HepG2 (cell line): ENCODE measurements around the gene FIGLA. TPM values are rescaled to one million over a fixed set of nuclear protein-coding genes. Genes with fewer than 3 reads are reported as not detected.

Experiments used
- ATAC-seq: fragments of 200-7000 bp; cut with Tn5 transposase; 3 replicates; pipeline ENCODE4 v1.9.1; 2020; ENCODE audit warnings: mild to moderate bottlenecking, moderate library complexity
- BruUV-seq: library from RNA; stranded (reverse); fragments of 400-500 nt; replicated peaks from 2 replicates; lab custom pipeline; 2021; lab: Mats Ljungman, UMichigan
- CTCF ChIA-PET: fragments of 300-600 bp; formaldehyde crosslinking; extraction: SDS; loops from one replicate; lab custom pipeline; 2021; ENCODE audit warnings: low total read pairs, inconsistent platforms, low intra/inter-chr PET ratio; lab: Yijun Ruan, JAX
- POLR2A ChIA-PET: fragments of 350-600 bp; sonication (Branson Sonifier 250); formaldehyde crosslinking; loops from one replicate; lab custom pipeline; 2020; ENCODE audit warnings: antibody characterized with exemption, inconsistent platforms; lab: Yijun Ruan, JAX
- DNase-seq: peaks from one replicate; pipeline ENCODE4 v3.0.0-alpha.2; 2015; ENCODE audit warnings: low spot score
- FAIRE-seq: peaks from 3 replicates; lab custom pipeline; 2011; peaks lifted over from hg19 to GRCh38; lab: Jason Lieb, UNC
- H2AFZ ChIP-seq: one replicate; pipeline ENCODE4 v1.6.1; 2011; ENCODE audit warnings: low read length, inconsistent platforms
- H3K27ac ChIP-seq: fragments of 300-600 bp; 3 replicates; pipeline ENCODE4 v1.8.0; 2011; ENCODE audit warnings: mixed run types, mild to moderate bottlenecking, mixed read lengths, low read length, inconsistent platforms; ENCODE audit not compliant: insufficient read depth; ENCODE audit errors: extremely low read length
- H3K27me3 ChIP-seq, 2 experiments: fragments of 200-600 bp in 1 of 2; 2 replicates in 1 of 2; 3 replicates in 1 of 2; pipeline versions ENCODE4 v1.6.0 to v1.8.0; 2011; ENCODE audit warnings: low read length in 2 of 2, mild to moderate bottlenecking in 2 of 2, moderate library complexity in 2 of 2, inconsistent platforms in 1 of 2; ENCODE audit not compliant: insufficient read depth in 2 of 2, control insufficient read depth in 1 of 2
- H3K36me3 ChIP-seq, 2 experiments: fragments of 200-600 bp in 1 of 2; replicated peaks in 1 of 2; 2 replicates in 1 of 2; 3 replicates in 1 of 2; pipeline versions ENCODE4 v1.5.1 to v1.8.0; 2011; ENCODE audit warnings: low read length in 2 of 2, inconsistent platforms in 1 of 2; ENCODE audit not compliant: insufficient read depth in 2 of 2, control insufficient read depth in 1 of 2
- H3K4me1 ChIP-seq: 2 replicates; pipeline ENCODE4 v1.5.1; 2012; ENCODE audit warnings: low read length, inconsistent platforms; ENCODE audit not compliant: insufficient read depth
- H3K4me2 ChIP-seq: 2 replicates; pipeline ENCODE4 v1.6.0; 2011; ENCODE audit warnings: low read depth, low read length, inconsistent platforms
- H3K4me3 ChIP-seq, 3 experiments: fragments of 200-600 bp in 1 of 3; sonication (generic), shearing (Covaris generic) in 1 of 3; replicated peaks in 1 of 3; 2 replicates each; pipeline ENCODE4 v1.5.1; 2011 to 2016; ENCODE audit warnings: low read length in 3 of 3, inconsistent platforms in 2 of 3, low read depth in 2 of 3, mild to moderate bottlenecking in 2 of 3, control low read depth in 1 of 3, mixed read lengths in 1 of 3; ENCODE audit not compliant: insufficient read depth in 1 of 3
- H3K79me2 ChIP-seq: one replicate; pipeline ENCODE4 v1.6.1; 2011; ENCODE audit warnings: low read length, inconsistent platforms; ENCODE audit not compliant: insufficient read depth
- H3K9ac ChIP-seq: 2 replicates; pipeline ENCODE4 v1.6.0; 2011; ENCODE audit warnings: mild to moderate bottlenecking, low read depth, low read length, inconsistent platforms; ENCODE audit not compliant: insufficient read depth
- H3K9me3 ChIP-seq: 2 replicates; pipeline ENCODE4 v1.5.1; 2012; ENCODE audit warnings: mild to moderate bottlenecking, low read length
- H4K20me1 ChIP-seq: 2 replicates; pipeline ENCODE4 v1.6.0; 2011; ENCODE audit warnings: inconsistent platforms, mild to moderate bottlenecking, low read length, moderate library complexity; ENCODE audit not compliant: insufficient read depth
- FOXJ3 ChIP-seq: sonication (generic); formaldehyde crosslinking; IDR thresholded peaks from 2 replicates; pipeline ENCODE4 v1.4.0; 2020; ENCODE audit warnings: missing genetic modification reagents, mild to moderate bottlenecking, borderline replicate concordance
- GPN1 ChIP-seq: sonication (generic); formaldehyde crosslinking; IDR thresholded peaks from 2 replicates; pipeline ENCODE4 v1.5.1; 2020; ENCODE audit warnings: missing genetic modification reagents, borderline replicate concordance
- KDM4B ChIP-seq: sonication (generic); formaldehyde crosslinking; IDR thresholded peaks from 2 replicates; pipeline ENCODE4 v1.4.0; 2020; ENCODE audit warnings: missing genetic modification reagents
- SOX6 ChIP-seq, 2 experiments: fragments of 450-650 bp in 1 of 2; sonication (generic) in 1 of 2; formaldehyde crosslinking in 1 of 2; IDR thresholded peaks; 2 replicates each; pipeline versions ENCODE4 v1.4.0 to v1.6.1; 2017 to 2020; ENCODE audit warnings: antibody characterized with exemption in 1 of 2, mild to moderate bottlenecking in 1 of 2, missing genetic modification reagents in 1 of 2
- THAP11 ChIP-seq: IDR thresholded peaks from 2 replicates; pipeline ENCODE4 v1.6.1; 2016; ENCODE audit warnings: missing biosample characterization, missing genetic modification reagents
- YEATS4 ChIP-seq: sonication (generic); formaldehyde crosslinking; IDR thresholded peaks from 2 replicates; pipeline ENCODE4 v1.4.0; 2020; ENCODE audit warnings: missing genetic modification reagents, borderline replicate concordance
- ZNF572 ChIP-seq: sonication (generic); formaldehyde crosslinking; IDR thresholded peaks from 2 replicates; pipeline ENCODE4 v1.5.1; 2020; ENCODE audit warnings: mild to moderate bottlenecking, missing genetic modification reagents
- WGBS: methylation state at CpG from one replicate; pipeline ENCODE4 v1.1.6; 2017; ENCODE audit warnings: low lambda C conversion rate; 5-methylcytosine and 5-hydroxymethylcytosine counted together
- in situ Hi-C: cut with HindIII; loops from 2 replicates; pipeline ENCODE4 v1.10.0; 2017; ENCODE audit warnings: low pct_unique_long_range_greater_than_20kb; ENCODE audit not compliant: extremely low pct_ligation_motif_present
- intact Hi-C: fragments of 100-400 bp; cut with micrococcal nuclease; formaldehyde crosslinking; loops from one replicate; pipeline ENCODE4 v1.10.0; 2022; ENCODE audit not compliant: unreplicated experiment
- polyA plus RNA-seq, 8 experiments: library from polyadenylated mRNA; depleted of rRNA in 3 of 8; stranded (reverse) in 7 of 8; unstranded in 1 of 8; fragments of >200 nt; fragmentation: Illumina TruSeq in 4 of 8; extraction: Trizol in 4 of 8; gene quantifications; 2 replicates each; pipeline versions ENCODE4 v1.2.1 to v1.2.3, GENCODE V29; 2011 to 2016; ENCODE audit warnings: low read depth in 4 of 8, missing spikeins in 1 of 8, mixed read lengths in 1 of 8; ENCODE audit not compliant: insufficient read depth in 1 of 8
- total RNA-seq, 5 experiments: library from RNA; depleted of rRNA; stranded (reverse); fragments of >200 nt; fragmentation: Illumina TruSeq; extraction: Trizol; gene quantifications; 2 replicates each; pipeline ENCODE4 v1.2.3, GENCODE V29; 2016; ENCODE audit warnings: low read depth in 1 of 5
- TF ChIP-seq, protein P1 (sequence below): sonication (generic); formaldehyde crosslinking; IDR thresholded peaks from 2 replicates; pipeline ENCODE4 v1.4.0; 2020; ENCODE audit warnings: low read depth, mild to moderate bottlenecking, missing genetic modification reagents
- TF ChIP-seq, protein P2 (sequence below): sonication (generic); formaldehyde crosslinking; IDR thresholded peaks from 2 replicates; pipeline ENCODE4 v1.4.0; 2020; ENCODE audit warnings: missing genetic modification reagents
- TF ChIP-seq, protein P3 (sequence below): sonication (generic); formaldehyde crosslinking; conservative IDR thresholded peaks from 2 replicates; pipeline ENCODE4 v1.4.0; 2020; ENCODE audit warnings: missing genetic modification reagents
- TF ChIP-seq, protein P4 (sequence below): sonication (generic); formaldehyde crosslinking; IDR thresholded peaks from 2 replicates; pipeline ENCODE4 v1.4.0; 2020; ENCODE audit warnings: missing genetic modification reagents
- TF ChIP-seq, protein P5 (sequence below), 2 experiments: sonication (generic) in 1 of 2; formaldehyde crosslinking in 1 of 2; IDR thresholded peaks; 2 replicates each; pipeline versions ENCODE4 v1.6.1 to v1.9.0; 2014 to 2022; ENCODE audit warnings: antibody characterized with exemption in 1 of 2, borderline replicate concordance in 1 of 2, inconsistent platforms in 1 of 2, low read depth in 1 of 2, missing genetic modification reagents in 1 of 2

Gene FIGLA
- total and polyA plus RNA-seq, 2 of the 13 experiments (the other 11 are each of a cell fraction or from before 2014, with no cell fraction given) = not detected

DNA sequence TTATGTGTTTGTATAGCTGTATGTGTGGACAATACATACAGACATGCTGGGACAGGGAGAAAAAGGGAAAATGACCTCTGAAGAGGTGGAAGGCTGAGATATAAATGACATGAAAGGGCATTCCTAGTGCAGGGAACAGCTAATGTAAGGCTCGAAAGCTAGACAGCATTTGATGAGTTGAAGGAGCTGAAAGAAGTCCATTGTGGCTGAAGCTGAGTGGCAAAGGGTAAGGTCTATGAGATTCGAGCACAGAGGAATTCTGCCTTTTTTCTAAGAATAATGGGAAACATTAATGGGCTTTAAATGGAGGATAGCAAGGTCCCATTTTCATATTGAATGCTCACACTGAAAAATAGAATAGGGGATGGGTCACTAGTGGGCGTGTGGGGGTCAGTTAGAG lies 46.0 kb downstream of the FIGLA start:
- H3K9me3 ChIP-seq = no peaks in the 10 kb centered on the region
- H3K9ac ChIP-seq = no peak overlapping the region
- no peaks in the 10 kb centered on the region for H3K36me3 ChIP-seq
- ChIA-PET POLR2A (no interaction called here), CTCF (no interaction called here)
- no peak for DNase-seq
- H3K4me1 ChIP-seq = no peaks in the 10 kb centered on the region
- no peak for ATAC-seq
- intact Hi-C loops = no loop called here
- H3K4me2 ChIP-seq = no peak overlapping the region
- H3K27ac ChIP-seq = no peak overlapping the region
- no TSS peak for BruUV-seq
- H2AFZ ChIP-seq = no peak overlapping the region
- WGBS = 4% methylated on average over 3 of the region's 3 CpGs
- H3K4me3 ChIP-seq = no peak overlapping the region
- in situ Hi-C loops = no loop called here
- no peaks in the 10 kb centered on the region for H3K79me2 ChIP-seq
- H3K27me3 ChIP-seq = peaks cover 0 to 4% of the 10 kb centered on the region in 2 experiments; a peak in 1 of 5 replicates
- FAIRE-seq = no peak
- H4K20me1 ChIP-seq = no peaks in the 10 kb centered on the region
- TF ChIP-seq, protein P1, sequence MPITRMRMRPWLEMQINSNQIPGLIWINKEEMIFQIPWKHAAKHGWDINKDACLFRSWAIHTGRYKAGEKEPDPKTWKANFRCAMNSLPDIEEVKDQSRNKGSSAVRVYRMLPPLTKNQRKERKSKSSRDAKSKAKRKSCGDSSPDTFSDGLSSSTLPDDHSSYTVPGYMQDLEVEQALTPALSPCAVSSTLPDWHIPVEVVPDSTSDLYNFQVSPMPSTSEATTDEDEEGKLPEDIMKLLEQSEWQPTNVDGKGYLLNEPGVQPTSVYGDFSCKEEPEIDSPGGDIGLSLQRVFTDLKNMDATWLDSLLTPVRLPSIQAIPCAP (CRISPR knock-in tag) = no peak
- TF ChIP-seq SOX6 (IDR thresholded peaks at IDR 0.05) = no peak
- no peak for TF ChIP-seq SOX6 (CRISPR knock-in tag; IDR thresholded peaks at IDR 0.05)
- TF ChIP-seq, protein P2, sequence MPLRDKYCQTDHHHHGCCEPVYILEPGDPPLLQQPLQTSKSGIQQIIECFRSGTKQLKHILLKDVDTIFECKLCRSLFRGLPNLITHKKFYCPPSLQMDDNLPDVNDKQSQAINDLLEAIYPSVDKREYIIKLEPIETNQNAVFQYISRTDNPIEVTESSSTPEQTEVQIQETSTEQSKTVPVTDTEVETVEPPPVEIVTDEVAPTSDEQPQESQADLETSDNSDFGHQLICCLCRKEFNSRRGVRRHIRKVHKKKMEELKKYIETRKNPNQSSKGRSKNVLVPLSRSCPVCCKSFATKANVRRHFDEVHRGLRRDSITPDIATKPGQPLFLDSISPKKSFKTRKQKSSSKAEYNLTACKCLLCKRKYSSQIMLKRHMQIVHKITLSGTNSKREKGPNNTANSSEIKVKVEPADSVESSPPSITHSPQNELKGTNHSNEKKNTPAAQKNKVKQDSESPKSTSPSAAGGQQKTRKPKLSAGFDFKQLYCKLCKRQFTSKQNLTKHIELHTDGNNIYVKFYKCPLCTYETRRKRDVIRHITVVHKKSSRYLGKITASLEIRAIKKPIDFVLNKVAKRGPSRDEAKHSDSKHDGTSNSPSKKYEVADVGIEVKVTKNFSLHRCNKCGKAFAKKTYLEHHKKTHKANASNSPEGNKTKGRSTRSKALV (CRISPR knock-in tag) = no peak
- TF ChIP-seq KDM4B (CRISPR knock-in tag) = no peak
- TF ChIP-seq, protein P3, sequence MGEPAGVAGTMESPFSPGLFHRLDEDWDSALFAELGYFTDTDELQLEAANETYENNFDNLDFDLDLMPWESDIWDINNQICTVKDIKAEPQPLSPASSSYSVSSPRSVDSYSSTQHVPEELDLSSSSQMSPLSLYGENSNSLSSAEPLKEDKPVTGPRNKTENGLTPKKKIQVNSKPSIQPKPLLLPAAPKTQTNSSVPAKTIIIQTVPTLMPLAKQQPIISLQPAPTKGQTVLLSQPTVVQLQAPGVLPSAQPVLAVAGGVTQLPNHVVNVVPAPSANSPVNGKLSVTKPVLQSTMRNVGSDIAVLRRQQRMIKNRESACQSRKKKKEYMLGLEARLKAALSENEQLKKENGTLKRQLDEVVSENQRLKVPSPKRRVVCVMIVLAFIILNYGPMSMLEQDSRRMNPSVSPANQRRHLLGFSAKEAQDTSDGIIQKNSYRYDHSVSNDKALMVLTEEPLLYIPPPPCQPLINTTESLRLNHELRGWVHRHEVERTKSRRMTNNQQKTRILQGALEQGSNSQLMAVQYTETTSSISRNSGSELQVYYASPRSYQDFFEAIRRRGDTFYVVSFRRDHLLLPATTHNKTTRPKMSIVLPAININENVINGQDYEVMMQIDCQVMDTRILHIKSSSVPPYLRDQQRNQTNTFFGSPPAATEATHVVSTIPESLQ = no peak
- TF ChIP-seq FOXJ3 (CRISPR knock-in tag) = no peak
- TF ChIP-seq, protein P4, sequence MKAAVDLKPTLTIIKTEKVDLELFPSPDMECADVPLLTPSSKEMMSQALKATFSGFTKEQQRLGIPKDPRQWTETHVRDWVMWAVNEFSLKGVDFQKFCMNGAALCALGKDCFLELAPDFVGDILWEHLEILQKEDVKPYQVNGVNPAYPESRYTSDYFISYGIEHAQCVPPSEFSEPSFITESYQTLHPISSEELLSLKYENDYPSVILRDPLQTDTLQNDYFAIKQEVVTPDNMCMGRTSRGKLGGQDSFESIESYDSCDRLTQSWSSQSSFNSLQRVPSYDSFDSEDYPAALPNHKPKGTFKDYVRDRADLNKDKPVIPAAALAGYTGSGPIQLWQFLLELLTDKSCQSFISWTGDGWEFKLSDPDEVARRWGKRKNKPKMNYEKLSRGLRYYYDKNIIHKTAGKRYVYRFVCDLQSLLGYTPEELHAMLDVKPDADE (CRISPR knock-in tag) = no peak
- TF ChIP-seq ZNF572 (CRISPR knock-in tag) = no peak
- no peak for TF ChIP-seq THAP11 (CRISPR knock-in tag)
- TF ChIP-seq, protein P5, sequence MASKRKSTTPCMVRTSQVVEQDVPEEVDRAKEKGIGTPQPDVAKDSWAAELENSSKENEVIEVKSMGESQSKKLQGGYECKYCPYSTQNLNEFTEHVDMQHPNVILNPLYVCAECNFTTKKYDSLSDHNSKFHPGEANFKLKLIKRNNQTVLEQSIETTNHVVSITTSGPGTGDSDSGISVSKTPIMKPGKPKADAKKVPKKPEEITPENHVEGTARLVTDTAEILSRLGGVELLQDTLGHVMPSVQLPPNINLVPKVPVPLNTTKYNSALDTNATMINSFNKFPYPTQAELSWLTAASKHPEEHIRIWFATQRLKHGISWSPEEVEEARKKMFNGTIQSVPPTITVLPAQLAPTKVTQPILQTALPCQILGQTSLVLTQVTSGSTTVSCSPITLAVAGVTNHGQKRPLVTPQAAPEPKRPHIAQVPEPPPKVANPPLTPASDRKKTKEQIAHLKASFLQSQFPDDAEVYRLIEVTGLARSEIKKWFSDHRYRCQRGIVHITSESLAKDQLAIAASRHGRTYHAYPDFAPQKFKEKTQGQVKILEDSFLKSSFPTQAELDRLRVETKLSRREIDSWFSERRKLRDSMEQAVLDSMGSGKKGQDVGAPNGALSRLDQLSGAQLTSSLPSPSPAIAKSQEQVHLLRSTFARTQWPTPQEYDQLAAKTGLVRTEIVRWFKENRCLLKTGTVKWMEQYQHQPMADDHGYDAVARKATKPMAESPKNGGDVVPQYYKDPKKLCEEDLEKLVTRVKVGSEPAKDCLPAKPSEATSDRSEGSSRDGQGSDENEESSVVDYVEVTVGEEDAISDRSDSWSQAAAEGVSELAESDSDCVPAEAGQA (IDR thresholded peaks at IDR 0.05; ENCODE audit: low read depth) = no peak
- TF ChIP-seq, protein P5 (CRISPR knock-in tag; IDR thresholded peaks at IDR 0.05; ENCODE audit: borderline replicate concordance) = no peak
- TF ChIP-seq GPN1 (CRISPR knock-in tag) = no peak
- no peak for TF ChIP-seq YEATS4 (CRISPR knock-in tag)
